ENCODE measurements around the gene SCMH1. TPM values are rescaled to one million over a fixed set of nuclear protein-coding genes. Genes with fewer than 3 reads are reported as not detected.

SCMH1 gene
- total RNA-seq, 1 experiment from 2014 or later, result 28.0 TPM

- Histone ChIP-seq H3K27ac (ENCODE audit: low read depth, low read length) (no peak overlapping the region), H4K20me1 (ENCODE audit: insufficient read depth) (peaks cover 8% of the 10 kb centered on the region; the same call in 1 of the 2 replicates), H2AFZ (ENCODE audit: low read depth, low read length, poor library complexity, severe bottlenecking) (no peak overlapping the region), H3K36me3 (ENCODE audit: control insufficient read depth in 1 of 2, insufficient read depth in 2 of 2, low read length in 2 of 2) (peaks cover 66 to 95% of the 10 kb centered on the region in 2 experiments), H3K4me3 (replicated peaks in 1 of 2; ENCODE audit: low read depth in 1 of 2, low read length in 2 of 2) (no peak overlapping the region), H3K9me3 (ENCODE audit: control insufficient read depth in 1 of 2, insufficient read depth in 1 of 2, low read depth in 1 of 2, low read length in 2 of 2) (no peaks in the 10 kb centered on the region), H3K9me2 (ENCODE audit: insufficient read depth) (no peaks in the 10 kb centered on the region), H3K79me2 (ENCODE audit: insufficient read depth, low read length) (peaks cover 75% of the 10 kb centered on the region), H3K4me1 (ENCODE audit: control insufficient read depth in 1 of 2, insufficient read depth in 2 of 2, low read length in 2 of 2) (peaks cover 12 to 18% of the 10 kb centered on the region in 2 experiments), H3K4me2 (ENCODE audit: low read length) (no peak overlapping the region), H3K27me3 (ENCODE audit: insufficient read depth, low read length) (no peaks in the 10 kb centered on the region), H3K9ac (ENCODE audit: low read length) (no peak overlapping the region)
- intact Hi-C loops (cut with micrococcal nuclease), result no loop called here
- no peak for DNase-seq (ENCODE audit: low read depth, low spot score)
- no peak for ATAC-seq
- CTCF ChIA-PET, result no interaction called here
- RAD21 ChIA-PET (ENCODE audit: low non-redundant PET in 1 of 2, low total read pairs in 2 of 2, uncharacterized antibody in 2 of 2, unreplicated experiment in 2 of 2), result no interaction called here
- BruUV-seq (replicated peaks), result no TSS peak
- POLR2A ChIA-PET, result no interaction called here
- TF ChIP-seq, protein P1, sequence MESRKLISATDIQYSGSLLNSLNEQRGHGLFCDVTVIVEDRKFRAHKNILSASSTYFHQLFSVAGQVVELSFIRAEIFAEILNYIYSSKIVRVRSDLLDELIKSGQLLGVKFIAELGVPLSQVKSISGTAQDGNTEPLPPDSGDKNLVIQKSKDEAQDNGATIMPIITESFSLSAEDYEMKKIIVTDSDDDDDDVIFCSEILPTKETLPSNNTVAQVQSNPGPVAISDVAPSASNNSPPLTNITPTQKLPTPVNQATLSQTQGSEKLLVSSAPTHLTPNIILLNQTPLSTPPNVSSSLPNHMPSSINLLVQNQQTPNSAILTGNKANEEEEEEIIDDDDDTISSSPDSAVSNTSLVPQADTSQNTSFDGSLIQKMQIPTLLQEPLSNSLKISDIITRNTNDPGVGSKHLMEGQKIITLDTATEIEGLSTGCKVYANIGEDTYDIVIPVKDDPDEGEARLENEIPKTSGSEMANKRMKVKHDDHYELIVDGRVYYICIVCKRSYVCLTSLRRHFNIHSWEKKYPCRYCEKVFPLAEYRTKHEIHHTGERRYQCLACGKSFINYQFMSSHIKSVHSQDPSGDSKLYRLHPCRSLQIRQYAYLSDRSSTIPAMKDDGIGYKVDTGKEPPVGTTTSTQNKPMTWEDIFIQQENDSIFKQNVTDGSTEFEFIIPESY (IDR thresholded peaks at IDR 0.05; ENCODE audit: extremely low read depth, insufficient replicate concordance, low read length), result no peak
- TF ChIP-seq POLR2A (IDR thresholded peaks at IDR 0.05; ENCODE audit: borderline replicate concordance, extremely low read depth, insufficient read depth, insufficient read length), result no peak
- TF ChIP-seq REST (IDR thresholded peaks at IDR 0.05; ENCODE audit: low read depth), result no peak
- no peak for TF ChIP-seq SIN3A (IDR thresholded peaks at IDR 0.05; ENCODE audit: low read depth)
- TF ChIP-seq ZNF274 (IDR thresholded peaks at IDR 0.05; ENCODE audit: low read depth, low read length), result no peak
- no peak for TF ChIP-seq JUND (IDR thresholded peaks at IDR 0.05)
- TF ChIP-seq RAD21 (IDR thresholded peaks at IDR 0.05; ENCODE audit: low read depth), result no peak
- TF ChIP-seq ELF1 (IDR thresholded peaks at IDR 0.05; ENCODE audit: borderline replicate concordance, low read depth), result no peak
- TF ChIP-seq EGR1 (IDR thresholded peaks at IDR 0.05; ENCODE audit: low read depth), result no peak
- no peak for TF ChIP-seq TCF7L2 (IDR thresholded peaks at IDR 0.05; ENCODE audit: borderline replicate concordance, extremely low read depth, insufficient read depth, insufficient read length)
- no peak for TF ChIP-seq CEBPB (IDR thresholded peaks at IDR 0.05; ENCODE audit: low read depth)
- TF ChIP-seq FOSL1 (IDR thresholded peaks at IDR 0.05; ENCODE audit: low read depth), result no peak
- TF ChIP-seq ATF3 (IDR thresholded peaks at IDR 0.05), result no peak
- TF ChIP-seq MAX (IDR thresholded peaks at IDR 0.05), result no peak
- TF ChIP-seq ZFX (IDR thresholded peaks at IDR 0.05), result no peak
- no peak for TF ChIP-seq CTCF (IDR thresholded peaks at IDR 0.05 in 2 of 3, conservative IDR thresholded peaks at IDR 0.05 in 1 of 3; ENCODE audit: borderline replicate concordance in 1 of 3, insufficient read depth in 1 of 3, low read depth in 2 of 3, low read length in 2 of 3)
- no peak for TF ChIP-seq SRF (IDR thresholded peaks at IDR 0.05; ENCODE audit: low read depth)
- no peak for TF ChIP-seq CBX3 (IDR thresholded peaks at IDR 0.05; ENCODE audit: low read depth)
- no peak for TF ChIP-seq EZH2phosphoT487 (IDR thresholded peaks at IDR 0.05; ENCODE audit: borderline replicate concordance)
Observed at GRCh38 chr1:41006942-41007865, 234.9 kb downstream of the SCMH1 start.
